NCI-H446 (cell line): Measurements from ENCODE around the gene THAP8.

Experiments used
- DNase-seq, 2 experiments: peaks; one replicate each; lab custom pipeline; 2025; lab: John Stamatoyannopoulos, UW

THAP8 gene

DNA sequence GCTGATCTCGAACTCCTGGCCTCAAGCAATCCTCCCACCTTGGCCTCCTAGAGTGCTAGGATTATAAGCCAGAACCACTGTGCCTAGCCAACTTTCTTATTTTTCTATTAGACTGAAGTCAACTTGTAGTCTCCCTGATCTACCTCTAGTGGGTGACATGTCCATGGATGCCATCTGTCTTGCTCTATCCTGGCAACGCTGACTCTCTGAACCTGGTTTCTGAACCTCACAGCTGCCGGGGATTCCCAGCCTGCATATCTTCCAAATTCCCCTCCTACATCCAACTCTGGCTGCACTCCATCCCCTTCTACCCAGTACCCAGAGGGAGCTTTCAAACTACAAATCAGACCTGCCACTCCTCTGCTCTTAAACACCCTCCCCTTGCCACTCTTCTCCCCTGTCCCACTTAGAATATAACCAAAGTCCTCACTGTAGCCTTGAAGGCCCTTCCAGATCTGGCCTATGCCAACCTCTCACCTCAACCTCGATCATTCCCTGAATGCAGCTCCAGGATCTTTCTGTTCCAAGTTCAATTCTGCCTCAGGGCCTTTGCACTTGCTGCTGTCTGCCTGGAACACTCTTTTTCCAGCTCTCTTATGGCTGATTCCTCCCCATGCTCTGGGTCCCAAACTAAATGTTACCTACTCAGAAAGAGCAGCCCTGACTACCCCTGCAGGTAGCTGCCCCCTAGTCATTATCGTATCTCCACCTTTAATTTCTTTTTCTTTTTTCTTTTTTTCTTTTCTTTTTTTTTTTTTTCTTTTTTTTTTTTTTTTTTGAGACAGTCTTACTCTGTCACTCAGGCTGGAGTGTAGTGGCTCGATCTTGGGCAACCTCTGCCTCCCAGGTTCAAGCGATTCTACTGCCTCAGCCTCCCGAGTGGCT, 23.6 kb downstream of the THAP8 start:
- DNase-seq: no peak

DNA sequence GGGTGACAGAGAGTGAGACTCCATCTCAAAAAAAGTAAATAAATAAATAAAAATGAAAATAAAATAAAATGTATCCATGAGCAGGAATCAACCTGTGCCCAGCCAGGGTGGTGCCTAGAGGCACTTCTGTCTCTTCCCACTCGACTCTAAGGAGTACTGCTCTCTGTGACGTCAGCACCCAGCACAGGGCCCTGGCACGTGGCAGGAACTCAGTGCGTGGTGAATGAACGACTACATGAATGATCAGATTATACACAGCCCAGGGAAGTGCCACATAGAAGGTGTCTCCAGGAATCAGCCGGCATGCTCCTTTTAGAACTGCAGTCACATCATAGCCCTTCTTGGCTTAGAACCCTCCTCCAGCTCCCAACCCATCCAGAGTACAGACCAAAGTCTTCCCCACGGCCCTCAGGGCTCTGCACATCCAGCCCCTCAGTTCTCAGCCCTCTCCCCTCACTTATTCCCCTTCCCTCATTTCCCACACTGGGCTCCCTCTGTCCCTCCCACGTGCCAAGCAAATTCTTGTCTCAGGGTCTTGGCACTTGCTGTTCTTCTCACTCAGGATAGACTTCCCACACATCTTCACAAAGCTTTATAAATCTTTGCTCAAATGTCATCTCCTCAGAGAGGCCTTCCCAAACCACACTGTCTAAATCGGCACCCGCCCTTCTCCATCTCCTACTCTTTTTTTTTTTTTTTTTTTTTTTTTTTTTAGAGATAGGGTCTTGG, 25.6 kb downstream of the THAP8 start:
- DNase-seq: no peak

DNA sequence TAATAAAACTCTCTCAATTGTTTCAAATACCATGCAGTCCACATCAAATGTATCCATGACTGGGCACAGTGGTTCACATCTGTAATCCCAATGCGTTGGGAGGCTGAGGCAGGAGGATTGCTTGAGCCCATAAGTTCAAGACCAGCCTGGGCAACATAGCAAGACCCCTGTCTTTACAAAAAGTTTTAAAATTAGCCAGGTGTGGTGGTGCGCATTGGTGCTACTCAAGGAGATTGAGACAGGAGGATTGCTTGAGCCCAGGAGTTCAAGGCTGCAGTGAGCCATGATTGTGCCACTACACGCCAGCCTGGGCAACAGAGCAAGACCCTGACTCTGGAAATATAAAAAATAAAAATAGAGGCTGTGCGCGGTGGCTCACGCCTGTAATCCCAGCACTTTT, 26.4 kb downstream of the THAP8 start:
- no peak for DNase-seq

DNA sequence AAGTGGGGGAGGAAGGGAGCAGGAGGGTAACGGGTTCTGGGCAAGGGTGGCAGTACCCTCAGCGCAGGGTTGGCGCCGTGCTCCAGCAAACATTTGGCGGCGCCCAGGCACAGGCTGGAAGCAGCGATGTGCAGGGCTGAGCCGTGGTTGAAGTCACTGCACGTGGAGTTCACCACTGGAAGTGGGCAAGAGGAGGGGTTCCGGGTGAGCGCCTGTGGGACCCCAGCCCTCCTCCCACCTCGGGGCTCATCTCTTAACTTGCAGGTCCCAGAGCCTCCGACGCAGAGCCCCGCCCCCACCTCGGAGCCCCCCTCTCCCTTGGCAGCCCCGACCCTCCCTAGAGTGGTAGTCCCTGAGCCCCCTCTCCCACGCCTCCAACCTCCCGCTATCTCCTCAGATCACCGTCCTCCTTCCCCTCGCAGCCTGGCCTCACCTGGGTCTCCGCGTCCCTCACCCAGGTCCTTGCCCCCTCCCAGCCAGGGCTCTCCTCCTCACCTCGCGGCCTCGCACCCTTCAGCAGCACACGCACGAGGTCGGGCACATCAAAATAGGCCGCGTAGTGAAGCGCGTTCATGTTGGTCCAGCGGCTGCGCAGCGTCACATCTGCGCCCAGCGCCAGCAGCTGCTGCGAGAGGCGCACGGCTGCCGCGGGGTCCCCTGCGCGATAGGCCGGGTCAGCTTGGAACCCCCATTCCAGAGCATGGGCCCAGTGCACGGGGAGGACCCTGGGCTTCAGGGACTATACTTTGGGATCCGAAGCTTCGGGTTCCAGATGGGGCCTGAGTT, 27.8 kb downstream of the THAP8 start:
- no peak for DNase-seq

DNA sequence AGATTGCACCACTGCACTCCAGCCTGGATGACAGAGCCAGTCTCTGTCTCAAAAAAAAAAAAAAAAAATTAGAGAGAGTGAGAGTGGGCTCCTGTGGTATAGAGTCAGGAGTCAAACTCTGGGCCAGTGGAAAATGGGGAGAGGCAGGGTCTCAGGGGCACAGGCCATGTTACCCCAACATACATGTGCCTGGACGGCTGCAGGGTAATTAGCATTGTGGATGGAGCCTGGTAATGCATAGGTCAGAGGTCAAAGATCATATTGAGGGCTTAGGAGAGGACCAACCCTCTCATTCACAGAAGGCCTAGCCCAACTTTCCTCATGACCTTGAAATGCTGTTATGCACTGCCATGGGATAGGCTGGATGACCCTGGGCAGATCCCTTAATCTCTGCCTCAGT, 28.5 kb downstream of the THAP8 start:
- DNase-seq: no peak

DNA sequence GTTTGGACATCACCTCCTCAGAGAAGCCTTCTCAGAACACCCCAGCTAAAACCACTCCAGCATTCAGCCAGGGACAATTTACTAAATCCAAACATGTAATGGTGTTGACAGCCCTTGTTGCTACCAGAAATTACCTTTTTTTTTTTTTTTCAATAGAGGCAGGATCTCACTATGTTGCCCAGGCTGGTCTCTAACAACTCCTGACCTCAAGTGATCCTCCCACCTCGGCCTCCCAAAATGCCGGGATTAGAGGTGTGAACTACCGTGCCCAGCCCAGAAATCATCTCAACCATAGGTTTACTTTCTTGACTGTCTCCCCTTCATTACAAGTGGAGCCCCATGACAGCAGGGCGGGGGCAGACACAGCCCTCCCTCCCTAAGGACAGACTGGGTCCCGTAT, 30.7 kb downstream of the THAP8 start:
- no peak for DNase-seq

DNA sequence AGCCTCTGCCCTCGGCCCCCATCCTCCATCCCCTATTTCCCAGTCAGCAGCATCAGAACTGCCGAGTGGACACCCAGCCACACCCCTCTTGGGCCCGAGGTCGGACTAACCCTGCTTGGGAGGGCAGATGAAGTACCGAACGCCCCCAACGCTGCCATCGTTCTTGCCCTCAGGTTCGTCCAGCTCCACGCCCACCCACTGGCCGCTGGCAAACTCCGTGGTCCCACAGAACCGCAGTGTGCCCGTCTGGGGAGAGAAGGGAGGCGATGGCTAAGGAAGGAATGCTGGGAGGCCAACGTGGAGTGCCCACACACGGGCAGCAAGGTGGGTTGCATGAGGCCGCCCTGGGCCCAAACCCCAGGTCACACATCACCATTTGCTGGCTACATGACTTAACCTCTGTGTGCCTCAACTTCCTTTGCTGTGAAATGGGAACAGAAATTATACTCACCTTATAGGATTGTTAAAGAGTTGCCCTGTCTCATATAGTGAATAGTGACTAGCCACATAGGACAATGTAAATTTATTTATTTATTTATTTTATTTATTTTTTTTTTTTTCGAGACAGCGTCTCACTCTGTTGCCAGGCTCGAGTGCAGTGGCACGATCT, 34.9 kb downstream of the THAP8 start:
- no peak for DNase-seq

DNA sequence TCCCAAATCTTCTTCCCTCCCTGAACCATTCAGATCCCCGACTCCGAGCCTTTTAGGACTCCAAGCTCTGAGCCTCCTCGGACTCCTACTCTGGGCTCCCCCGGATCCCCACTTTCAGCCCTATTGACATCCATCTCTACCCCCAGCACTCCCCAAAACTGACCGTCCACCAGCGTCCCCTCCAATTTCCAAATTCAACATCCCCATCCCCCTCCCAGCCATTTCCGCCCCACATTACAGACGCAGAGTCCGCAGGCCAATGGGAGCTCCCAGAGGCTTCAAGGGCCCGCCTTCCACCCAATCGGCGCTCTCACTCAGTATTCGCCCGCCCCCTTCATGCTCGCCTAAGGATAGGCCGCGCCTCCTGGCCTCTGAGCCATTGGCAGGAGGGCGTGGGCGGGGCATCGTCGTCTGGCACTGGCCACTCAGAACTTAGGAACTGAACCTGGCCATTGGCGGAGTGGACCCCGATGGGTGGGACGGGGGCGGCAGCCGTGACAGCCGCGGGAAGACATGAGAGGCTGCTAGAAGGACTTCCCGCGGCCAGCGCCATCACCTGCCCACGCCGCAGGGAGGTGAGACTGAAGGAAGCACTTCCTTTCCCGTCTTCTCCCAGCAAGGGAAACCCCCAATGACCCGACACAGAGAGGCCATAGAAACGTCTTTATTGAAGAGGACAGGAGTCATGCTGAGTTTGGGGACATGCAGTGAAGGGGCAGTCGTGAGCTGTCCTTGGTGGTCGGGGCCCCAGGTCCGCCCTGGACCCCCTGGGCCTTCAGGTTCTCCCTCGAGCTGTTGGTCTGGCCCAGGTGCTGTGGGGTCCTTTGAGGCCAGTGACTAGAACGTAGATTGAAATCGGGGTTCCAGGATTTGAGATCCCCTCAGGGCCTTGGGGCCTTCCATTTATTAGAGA, 39.8 kb downstream of the THAP8 start, which contains the start of gene ALKBH6:
Gene ALKBH6 (minus strand): TSS at position 202 of the 913 bp plus-strand sequence. CDS start 816 bp downstream, outside the sequence.
- peak; percentile 98 to 99 for DNase-seq

DNA sequence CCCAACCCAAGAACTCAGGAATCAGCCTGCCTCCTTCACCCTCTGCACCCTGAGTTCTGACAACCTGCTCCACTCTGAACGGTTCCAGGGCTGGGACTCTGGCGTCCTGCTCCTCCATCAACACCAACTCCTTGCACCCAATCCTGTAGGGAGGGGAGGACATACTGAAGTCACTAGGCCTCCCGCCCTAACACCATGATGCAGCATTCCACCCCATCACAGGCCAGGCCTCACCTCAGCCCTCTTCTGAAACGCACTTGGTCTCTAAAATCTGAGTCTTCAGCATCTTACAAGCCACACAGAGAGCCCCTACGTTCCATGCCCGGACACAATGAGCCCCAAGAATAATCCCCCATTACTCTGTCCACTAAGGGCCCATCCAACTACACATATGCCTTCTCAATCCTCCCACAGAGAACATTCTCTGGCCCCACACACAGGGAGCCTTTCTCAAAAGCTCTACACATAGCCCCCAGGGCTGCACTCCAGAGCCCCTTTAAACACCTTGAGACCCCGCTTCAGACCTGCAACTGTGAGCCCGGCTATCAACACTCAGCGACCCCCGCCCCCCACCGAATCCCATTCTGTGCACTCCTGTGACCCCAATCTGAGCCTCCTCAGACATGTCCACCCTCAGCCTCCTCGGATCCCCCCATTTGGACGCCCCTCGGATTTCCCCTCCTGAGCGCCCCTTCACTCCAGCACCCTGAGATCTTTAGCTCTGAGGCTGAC, 40.6 kb downstream of the THAP8 start:
- no peak for DNase-seq

DNA sequence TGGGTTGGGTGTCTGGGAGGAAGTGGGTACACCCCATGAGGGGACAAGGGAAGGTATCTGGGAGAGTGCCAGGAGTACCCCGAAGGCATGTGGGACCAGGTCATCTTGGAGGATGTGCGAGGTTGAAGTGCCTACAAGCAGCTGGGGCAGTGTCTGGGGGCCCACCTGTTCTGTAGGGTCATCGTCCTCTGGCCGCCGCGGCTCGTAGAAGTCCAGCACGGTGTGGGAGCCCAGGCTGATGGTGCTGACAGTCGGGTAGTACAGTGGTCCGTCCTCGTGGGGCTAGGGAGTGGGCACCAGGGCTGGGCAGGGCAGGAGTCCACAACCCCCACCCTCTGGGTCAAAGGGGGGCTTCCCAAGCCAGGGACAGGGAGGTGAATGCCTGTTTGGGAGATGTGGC, 43.7 kb downstream of the THAP8 start:
- no peak for DNase-seq

DNA sequence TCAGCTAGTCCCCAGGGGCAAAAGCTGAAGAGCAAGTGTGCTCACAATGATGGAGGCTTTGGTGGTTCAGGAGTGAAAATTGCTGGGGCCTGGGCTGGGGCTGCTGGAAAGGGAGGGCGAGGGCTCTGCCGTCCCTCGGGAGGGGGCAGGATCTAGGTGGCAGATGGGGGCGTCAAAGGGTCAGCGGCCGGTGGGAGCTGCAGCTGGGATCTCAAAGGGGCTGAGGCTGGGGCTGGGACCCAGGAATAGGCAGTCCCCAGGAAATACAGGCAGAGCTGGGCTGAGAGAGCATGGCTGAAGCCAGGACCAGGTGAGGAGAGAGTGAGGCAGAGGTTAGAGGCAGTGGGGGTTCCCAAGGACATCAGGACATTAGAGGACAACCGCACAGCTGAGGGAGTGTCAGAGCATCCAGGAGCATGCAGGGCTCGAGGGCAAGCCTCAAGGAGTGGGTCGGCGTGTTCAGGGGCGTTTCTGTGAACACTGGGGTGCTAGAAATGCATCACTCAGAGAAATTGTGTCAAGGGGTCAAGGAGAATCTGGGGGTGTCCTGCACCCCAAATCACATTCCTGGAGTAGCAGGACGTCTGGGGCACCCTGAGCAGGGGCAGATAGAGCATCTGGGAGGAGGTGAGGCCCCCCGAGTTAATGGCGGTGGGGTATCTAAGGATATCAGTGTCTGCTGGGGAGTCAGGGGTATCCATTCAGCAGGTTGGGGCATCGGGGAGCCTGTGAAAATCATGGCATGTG, 44.3 kb downstream of the THAP8 start:
- no peak for DNase-seq

DNA sequence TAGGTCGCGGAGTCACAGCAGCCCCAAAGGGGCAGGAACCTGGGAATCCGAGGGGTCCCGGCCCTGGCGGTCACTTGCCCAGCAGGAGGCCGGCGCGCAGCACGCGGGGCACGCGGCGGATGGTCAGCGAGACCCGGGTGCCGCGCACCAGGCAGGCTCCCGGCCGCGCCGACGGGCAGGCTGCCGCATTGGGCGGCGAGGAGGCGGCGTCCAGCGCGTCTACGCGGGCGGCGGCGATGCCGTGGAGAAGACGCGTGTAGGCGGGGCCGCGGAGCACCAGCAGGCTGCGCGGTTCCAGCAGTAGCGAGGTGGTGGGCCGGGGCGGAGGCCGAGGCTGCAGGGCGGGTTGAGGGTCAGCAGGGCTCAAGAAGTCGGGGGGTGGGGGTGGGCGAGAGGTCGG, 44.9 kb downstream of the THAP8 start:
- DNase-seq: no peak

DNA sequence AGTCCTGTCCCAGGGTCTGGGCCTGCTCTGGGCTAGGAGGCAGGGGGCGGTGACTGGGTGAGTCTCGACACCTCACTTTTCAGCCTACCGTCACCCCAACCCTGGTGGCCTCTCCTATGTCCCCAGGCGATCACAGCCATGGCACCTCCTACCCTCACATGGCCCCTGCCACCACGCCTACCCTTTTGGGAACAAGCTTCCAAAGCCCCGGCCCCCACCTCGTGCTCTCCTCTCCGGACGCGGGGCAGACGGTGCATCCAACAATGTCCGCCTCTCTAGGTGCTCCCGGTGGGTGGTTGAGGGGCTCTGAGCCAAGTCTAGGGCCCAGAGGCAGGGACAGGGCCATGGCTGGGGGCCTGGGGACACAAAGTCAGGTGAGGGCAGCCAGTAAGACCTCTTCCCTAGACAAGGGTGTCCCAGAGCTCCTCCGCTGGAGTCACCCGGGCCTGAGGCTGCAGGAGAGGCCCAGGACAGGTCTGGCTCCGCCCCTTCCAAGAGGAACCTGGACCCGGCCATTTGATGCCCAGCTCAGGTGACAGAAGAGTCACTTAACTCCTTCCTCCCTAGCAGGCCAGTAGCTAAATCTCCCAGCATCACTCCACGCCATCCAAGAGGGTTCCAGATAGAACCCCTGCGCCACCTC, 45.6 kb downstream of the THAP8 start, which contains the start of gene SYNE4:
Gene SYNE4 (minus strand): TSS at position 478 of the 643 bp plus-strand sequence. CDS start 132 bp downstream, at position 346.
- no peak for DNase-seq

DNA sequence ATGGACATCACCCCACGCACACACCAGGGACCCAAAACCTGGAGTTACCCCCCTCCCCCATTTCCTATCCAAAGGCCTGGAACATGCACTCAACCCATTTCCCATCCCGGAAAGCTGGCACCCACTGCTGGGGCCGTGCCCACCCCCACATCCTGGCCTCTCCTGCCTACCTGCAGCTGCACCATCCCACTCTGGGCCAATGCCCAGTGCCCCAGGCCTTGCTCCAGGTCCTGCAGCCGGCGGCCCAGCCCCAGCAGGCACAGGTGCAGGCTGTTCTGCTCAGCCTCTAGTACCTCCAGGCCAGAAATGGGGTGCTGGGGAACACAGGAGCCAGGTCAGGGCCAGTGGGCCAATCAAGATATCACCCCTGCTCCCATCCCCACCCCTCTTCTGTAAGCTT, 47.1 kb downstream of the THAP8 start:
- DNase-seq: no peak

DNA sequence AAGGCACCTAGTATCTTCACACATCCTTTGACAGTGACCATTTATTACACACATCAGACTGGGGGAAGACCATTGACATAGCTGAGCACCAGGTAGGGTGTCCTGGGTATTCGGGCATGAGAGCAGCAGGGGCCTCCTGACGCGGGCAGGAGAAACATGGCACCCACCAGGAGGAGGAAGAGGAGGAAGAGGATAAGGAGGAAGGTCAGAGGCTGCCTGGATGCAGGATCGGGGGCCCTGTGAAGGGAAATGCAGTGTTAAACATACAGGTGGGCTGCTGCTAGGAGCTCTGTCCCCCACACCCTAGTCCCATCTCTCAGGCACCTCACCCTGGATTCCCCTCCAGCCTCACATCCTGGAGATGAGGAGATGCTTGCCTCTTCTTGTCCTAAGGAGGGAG, 50.8 kb downstream of the THAP8 start:
- DNase-seq: no peak

DNA sequence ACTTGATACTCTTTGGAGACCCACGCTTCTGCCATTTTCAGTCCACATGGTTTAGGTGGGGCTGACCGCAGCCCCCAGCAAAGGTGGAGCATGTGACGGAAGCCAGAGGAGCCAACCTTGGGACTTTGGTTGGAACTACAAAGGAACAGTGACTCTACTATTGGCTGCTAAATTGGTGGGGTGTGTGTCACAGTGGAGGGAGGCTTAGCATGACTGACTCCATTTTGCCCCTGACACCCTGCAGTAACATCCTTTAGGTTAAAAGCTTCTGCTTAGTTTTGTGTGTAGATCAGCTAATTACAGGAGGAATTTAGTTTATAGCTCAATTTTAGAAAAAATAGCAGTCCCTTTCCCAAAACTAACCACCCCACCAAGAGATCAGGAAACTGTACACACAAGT, 52.5 kb downstream of the THAP8 start:
- no peak for DNase-seq

DNA sequence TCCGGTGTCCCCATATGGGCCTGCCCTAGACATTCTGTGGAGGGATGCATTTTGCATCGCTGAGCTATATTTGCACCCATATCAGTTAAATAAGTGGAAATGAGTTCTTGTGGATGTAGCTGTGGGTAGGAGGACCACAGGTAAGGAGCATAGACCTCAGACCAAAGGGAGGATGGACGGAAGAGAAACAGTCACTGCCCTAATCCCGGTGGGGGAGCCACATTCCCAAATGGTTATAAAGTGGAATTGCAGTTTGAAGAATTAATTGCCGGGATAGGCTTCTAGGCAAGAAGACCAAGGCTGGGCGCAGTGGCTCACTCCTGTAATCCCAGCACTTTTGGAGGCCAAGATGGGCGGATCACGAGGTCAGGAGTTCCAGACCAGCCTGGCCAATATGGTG, 57.3 kb downstream of the THAP8 start:
- no peak for DNase-seq

DNA sequence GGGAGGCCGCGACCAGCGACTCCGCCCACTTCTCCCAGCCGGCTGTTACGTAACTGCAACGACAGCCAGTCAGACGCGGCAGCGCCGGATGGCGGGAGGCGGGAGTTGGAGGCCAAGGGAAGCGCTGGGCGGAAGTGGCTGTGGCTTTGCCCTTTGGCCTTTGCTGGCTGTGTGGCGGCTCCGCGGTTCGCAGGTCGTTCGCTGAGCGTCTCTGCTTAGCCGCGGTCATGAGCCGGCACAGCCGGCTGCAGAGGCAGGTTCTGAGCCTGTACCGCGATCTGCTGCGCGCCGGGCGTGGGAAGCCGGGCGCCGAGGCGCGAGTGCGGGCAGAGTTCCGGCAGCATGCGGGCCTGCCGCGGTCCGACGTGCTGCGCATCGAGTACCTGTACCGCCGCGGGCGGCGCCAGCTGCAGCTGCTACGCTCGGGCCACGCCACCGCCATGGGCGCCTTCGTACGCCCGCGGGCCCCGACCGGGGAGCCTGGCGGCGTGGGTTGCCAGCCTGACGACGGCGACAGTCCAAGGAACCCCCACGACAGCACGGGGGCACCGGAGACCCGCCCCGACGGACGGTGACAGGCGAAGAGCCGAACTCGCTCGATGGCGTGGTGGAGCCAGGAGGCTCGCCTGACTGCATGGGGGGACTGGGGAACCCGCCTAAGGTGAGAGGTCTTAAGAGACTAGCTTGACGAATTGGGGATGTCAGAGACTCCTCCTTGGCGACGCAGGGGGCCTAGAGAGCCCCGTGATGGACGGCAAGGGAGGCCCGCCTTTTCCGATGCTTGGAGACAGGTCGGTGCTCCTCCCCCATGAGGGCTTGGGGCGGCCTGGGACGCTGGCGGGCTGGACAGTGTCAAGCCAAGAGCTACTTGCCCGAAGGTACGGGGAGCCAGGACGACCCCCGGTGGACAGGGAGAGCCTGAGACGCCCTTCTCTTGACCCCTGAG, 58.8 kb downstream of the THAP8 start, which contains the start of gene SDHAF1:
Gene SDHAF1 (plus strand): TSS at position 141 of the 946 bp plus-strand sequence. CDS start 87 bp downstream, at position 228.
- peak; percentile 86 to 93 for DNase-seq
